Measurements from ENCODE around the gene PLA1A.
A peak's percentile ranks its signal among the peaks of the same experiment; 100 is the strongest.
"Not testable (repeated sequence)": the region's sequence is repeated elsewhere in the genome, so short reads cannot be mapped to it uniquely, and the experiment has no call there.

The PLA1A gene

GRCh38 chr3:119580067-119580760 lies 17.5 kb upstream of the PLA1A start:
- peak; percentile 58 for DNase-seq (ENCODE audit: insufficient read length)
- TF ChIP-seq POLR2AphosphoS5 (IDR thresholded peaks at IDR 0.05; ENCODE audit: low read depth, low read length) (peak; percentile 71), POLR2A (IDR thresholded peaks at IDR 0.05; ENCODE audit: low read depth, low read length) (no peak; the same call in 1 of the 2 replicates)
- peak; percentile 96 for FAIRE-seq

GRCh38 chr3:119582178-119582577 lies 15.5 kb upstream of the PLA1A start:
- TF ChIP-seq POLR2A (IDR thresholded peaks at IDR 0.05; ENCODE audit: low read depth, low read length) (no peak), POLR2AphosphoS5 (IDR thresholded peaks at IDR 0.05; ENCODE audit: low read depth, low read length) (no peak), TAF1 (IDR thresholded peaks at IDR 0.05; ENCODE audit: borderline replicate concordance, low read depth, low read length) (no peak)

GRCh38 chr3:119585208-119585607 lies 12.5 kb upstream of the PLA1A start:
- DNase-seq (ENCODE audit: insufficient read length) (no peak), FAIRE-seq (no peak)
- TF ChIP-seq POLR2AphosphoS5 (IDR thresholded peaks at IDR 0.05; ENCODE audit: low read depth, low read length), result no peak
- no peak for TF ChIP-seq TAF1 (IDR thresholded peaks at IDR 0.05; ENCODE audit: borderline replicate concordance, low read depth, low read length)
- TF ChIP-seq POLR2A (IDR thresholded peaks at IDR 0.05; ENCODE audit: low read depth, low read length), result no peak

More at GRCh38 chr3:119582178-119582577, 15.5 kb upstream of the PLA1A start:
- DNase-seq (ENCODE audit: insufficient read length) (no peak), FAIRE-seq (peak; percentile 91)

GRCh38 chr3:119585856-119586570 lies 11.7 kb upstream of the PLA1A start:
- FAIRE-seq (no peak), DNase-seq (ENCODE audit: insufficient read length) (no peak)
- TF ChIP-seq TAF1 (IDR thresholded peaks at IDR 0.05; ENCODE audit: borderline replicate concordance, low read depth, low read length) (no peak), POLR2A (IDR thresholded peaks at IDR 0.05; ENCODE audit: low read depth, low read length) (no peak), POLR2AphosphoS5 (IDR thresholded peaks at IDR 0.05; ENCODE audit: low read depth, low read length) (no peak)

GRCh38 chr3:119586733-119587172 lies 10.9 kb upstream of the PLA1A start:
- TF ChIP-seq POLR2AphosphoS5 (IDR thresholded peaks at IDR 0.05; ENCODE audit: low read depth, low read length) (no peak), TAF1 (IDR thresholded peaks at IDR 0.05; ENCODE audit: borderline replicate concordance, low read depth, low read length) (no peak), POLR2A (IDR thresholded peaks at IDR 0.05; ENCODE audit: low read depth, low read length) (no peak)
- DNase-seq (ENCODE audit: insufficient read length) (no peak), FAIRE-seq (peak; percentile 9)

GRCh38 chr3:119588112-119588511 lies 9.6 kb upstream of the PLA1A start:
- DNase-seq (ENCODE audit: insufficient read length) (no peak), FAIRE-seq (peak; percentile 78)
- no peak for TF ChIP-seq TAF1 (IDR thresholded peaks at IDR 0.05; ENCODE audit: borderline replicate concordance, low read depth, low read length)
- TF ChIP-seq POLR2A (IDR thresholded peaks at IDR 0.05; ENCODE audit: low read depth, low read length), result no peak
- TF ChIP-seq POLR2AphosphoS5 (IDR thresholded peaks at IDR 0.05; ENCODE audit: low read depth, low read length), result no peak

- FAIRE-seq, result no peak
- no peak for DNase-seq (ENCODE audit: insufficient read length)
- TF ChIP-seq POLR2AphosphoS5 (IDR thresholded peaks at IDR 0.05; ENCODE audit: low read depth, low read length) (no peak), POLR2A (IDR thresholded peaks at IDR 0.05; ENCODE audit: low read depth, low read length) (no peak), TAF1 (IDR thresholded peaks at IDR 0.05; ENCODE audit: borderline replicate concordance, low read depth, low read length) (no peak)
Measured at GRCh38 chr3:119589102-119589773, 8.4 kb upstream of the PLA1A start.

GRCh38 chr3:119590706-119591105 lies 7.0 kb upstream of the PLA1A start:
- no peak for TF ChIP-seq POLR2AphosphoS5 (IDR thresholded peaks at IDR 0.05; ENCODE audit: low read depth, low read length)
- no peak for TF ChIP-seq TAF1 (IDR thresholded peaks at IDR 0.05; ENCODE audit: borderline replicate concordance, low read depth, low read length)
- no peak for TF ChIP-seq POLR2A (IDR thresholded peaks at IDR 0.05; ENCODE audit: low read depth, low read length)
- DNase-seq (ENCODE audit: insufficient read length), result no peak
- FAIRE-seq, result no peak

- no peak for TF ChIP-seq TAF1 (IDR thresholded peaks at IDR 0.05; ENCODE audit: borderline replicate concordance, low read depth, low read length)
- no peak for TF ChIP-seq POLR2A (IDR thresholded peaks at IDR 0.05; ENCODE audit: low read depth, low read length)
- TF ChIP-seq POLR2AphosphoS5 (IDR thresholded peaks at IDR 0.05; ENCODE audit: low read depth, low read length), result no peak
- FAIRE-seq, result no peak
- DNase-seq (ENCODE audit: insufficient read length), result no peak
Measured at GRCh38 chr3:119592861-119593260, 4.8 kb upstream of the PLA1A start.

- FAIRE-seq (no peak), DNase-seq (ENCODE audit: insufficient read length) (no peak)
- TF ChIP-seq POLR2AphosphoS5 (IDR thresholded peaks at IDR 0.05; ENCODE audit: low read depth, low read length) (no peak), POLR2A (IDR thresholded peaks at IDR 0.05; ENCODE audit: low read depth, low read length) (no peak), TAF1 (IDR thresholded peaks at IDR 0.05; ENCODE audit: borderline replicate concordance, low read depth, low read length) (no peak)
Measured at GRCh38 chr3:119594066-119594465, 3.6 kb upstream of the PLA1A start.

GRCh38 chr3:119594929-119595328 lies 2.8 kb upstream of the PLA1A start:
- not testable (repeated sequence) for FAIRE-seq; DNase-seq (ENCODE audit: insufficient read length)

Measured in GM12892 (cell line).